ENCODE data around the gene PHETA1.

PHETA1 gene

DNA sequence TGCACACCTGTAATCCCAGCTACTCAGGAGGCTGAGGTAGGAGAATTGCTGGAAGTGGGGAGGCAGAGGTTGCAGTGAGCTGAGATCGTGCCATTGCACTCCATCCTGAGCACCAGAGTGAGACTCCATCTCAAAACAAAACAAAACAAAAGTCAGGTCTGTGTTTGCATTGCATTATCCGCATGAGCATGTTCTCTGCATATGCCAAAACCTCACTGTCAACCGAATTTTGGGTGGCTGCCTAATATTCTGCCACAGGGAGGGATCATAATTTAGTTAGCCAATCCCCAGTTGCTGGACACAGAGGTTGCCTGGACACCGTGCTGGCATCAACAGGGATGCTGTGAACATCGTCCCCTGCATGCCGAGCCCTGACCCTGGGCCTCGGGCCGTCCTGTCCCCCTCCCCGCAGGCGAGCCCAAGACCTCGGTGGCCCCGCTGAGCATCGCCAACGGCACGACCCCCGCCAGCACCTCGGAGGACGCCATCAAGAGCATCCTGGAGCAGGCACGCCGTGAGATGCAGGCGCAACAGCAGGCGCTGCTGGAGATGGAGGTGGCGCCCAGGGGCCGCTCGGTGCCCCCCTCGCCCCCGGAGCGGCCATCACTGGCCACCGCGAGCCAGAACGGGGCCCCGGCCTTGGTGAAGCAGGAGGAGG is 49.2 kb downstream of the PHETA1 start:
- no peak for DNase-seq

DNA sequence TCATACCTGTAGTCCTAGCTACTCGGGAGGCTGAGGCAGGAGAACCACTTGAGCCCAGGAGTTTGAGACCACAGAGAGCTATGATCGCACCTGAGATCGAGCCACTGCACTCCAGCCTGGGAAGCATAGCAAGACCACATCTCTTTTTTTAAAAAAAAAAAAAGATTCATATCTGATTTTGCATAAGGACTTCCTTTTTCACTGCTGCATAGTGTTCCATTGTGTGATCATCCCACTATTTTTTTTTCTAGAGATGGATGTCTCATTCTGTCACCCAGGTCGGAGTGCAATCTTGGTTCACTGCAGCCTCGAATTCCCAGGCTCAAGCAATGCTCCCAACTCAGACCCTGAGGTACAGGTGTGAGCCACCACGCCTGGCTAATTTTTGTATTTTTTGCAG is 50.4 kb downstream of the PHETA1 start:
- DNase-seq = no peak

DNA sequence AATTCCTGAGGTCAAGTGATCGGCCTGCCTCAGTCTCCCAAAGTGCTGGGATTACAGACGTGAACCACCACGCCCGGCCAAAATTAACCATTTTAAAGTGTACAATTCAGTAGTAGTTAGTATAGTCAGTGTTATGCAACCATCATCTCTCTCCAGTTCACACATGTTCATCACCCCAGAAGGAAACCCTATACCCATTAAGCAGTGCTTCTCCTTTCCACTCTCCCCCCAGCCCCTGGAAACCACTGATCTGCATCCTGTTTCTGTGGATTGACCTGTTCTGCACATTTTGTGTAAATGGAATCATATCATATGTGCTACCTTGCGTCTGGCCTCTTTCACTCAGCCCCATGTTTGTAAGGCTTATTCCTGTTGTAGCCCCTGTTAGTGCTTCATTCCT is 52.2 kb downstream of the PHETA1 start:
- DNase-seq = no peak

DNA sequence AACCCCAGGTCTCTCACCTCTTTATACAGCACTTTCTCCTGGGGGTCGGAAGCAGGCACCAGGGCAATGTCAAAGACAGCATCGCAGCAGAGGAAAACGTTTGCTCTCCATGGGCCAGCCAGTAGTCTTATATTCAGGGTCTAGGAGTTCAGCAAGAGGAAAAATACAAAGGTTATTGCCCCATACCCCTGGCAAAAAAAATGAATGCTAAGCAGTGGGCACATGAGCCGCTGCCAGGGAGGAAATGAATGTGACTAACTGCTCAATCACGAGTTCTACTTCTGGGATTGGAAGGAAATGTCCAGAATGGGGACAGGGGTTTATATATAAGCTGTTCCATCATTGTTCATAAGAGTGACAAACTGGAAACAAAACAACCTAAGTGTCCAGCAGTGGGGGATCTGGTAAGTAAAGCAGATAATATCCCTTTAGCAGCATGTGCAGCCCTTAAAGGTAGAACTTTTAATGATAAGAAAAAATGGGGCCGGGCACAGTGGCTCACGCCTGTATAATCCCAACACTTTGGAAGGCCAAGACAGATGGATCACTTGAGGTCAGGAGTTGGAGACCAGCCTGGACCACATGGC is 53.8 kb downstream of the PHETA1 start:
- no peak for DNase-seq

DNA sequence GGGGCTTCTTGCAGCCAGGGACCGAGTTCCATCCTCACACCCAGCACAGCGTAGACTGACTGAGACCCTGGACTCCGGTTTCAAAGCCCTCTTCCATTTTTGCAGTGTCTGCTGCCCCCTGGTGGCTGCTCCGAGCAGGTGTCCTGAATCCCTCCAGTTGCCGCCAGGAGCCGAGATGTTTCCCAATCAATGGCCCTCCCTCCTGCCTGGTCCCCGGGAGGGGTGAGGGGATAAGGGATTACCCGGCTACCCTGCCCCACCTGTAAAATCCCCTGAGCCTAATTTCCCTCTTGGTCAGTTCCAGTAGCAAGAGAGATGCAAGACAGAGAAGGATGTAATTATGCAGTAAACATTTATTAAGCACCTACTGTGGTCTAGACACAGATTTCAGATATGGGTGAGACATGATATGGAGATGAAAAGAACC is 55.0 kb downstream of the PHETA1 start:
- no peak for DNase-seq

DNA sequence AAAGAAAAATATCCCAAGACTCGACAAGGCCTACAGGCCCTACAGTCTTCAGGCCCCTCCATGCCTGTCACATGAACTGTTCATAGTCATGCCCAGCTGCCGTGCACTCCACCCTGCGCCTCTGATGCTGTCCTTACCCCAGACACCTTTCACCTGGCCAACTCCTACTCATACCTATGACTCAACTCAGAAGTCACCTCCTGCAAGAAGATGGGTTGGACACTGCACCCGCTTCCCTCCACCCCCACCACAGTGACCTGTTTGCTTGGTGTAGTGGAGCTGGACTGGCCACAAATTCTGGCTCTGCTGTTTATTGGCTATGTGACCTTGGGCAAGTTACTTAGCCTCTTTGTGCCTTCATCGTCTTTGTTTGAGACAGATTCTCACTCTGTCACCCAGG is 56.2 kb downstream of the PHETA1 start:
- no peak for DNase-seq

DNA sequence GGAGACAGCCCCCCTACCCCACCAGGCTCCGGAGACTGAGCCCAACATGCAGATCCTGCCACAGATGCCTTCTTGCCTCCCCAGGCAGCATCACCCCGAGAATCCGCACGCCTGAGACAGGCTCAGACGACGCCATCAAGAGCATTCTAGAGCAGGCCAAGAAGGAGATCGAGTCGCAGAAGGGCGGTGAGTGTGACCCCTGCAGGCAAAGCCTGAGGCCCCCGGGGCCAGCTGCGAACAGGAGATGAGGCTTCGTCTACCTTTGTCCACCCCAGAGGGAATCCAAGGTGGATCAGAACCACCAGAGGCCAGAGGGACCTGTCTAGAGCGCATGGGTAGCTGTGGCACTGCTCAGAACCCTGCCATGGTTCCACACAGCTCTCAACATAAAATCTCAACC is 56.9 kb downstream of the PHETA1 start:
- DNase-seq = no peak

DNA sequence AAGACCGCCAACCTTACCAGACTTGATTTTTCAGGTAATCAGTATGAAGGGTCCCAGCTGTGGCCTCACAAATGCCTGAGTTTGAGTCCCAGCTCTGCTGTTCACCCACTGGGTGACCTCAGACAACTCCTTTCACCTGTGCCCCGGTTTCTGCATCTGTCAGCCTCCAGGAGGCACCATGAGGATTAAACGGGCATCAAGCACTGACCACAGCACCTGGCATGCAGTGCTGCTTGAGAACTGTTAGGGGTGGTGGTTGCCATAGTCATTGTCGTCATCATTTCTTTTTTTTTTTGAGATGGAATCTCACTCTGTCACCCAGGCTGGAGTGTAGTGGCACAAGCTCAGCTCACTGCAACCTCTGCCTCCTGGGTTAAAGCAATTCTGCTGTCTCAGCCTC is 57.9 kb downstream of the PHETA1 start:
- DNase-seq = no peak

Data from GOT3 (cell line).